ENCODE measurements around the gene CDC40. TPM values are rescaled to one million over a fixed set of nuclear protein-coding genes. Genes with fewer than 3 reads are reported as not detected.

CDC40 gene
- total and polyA plus RNA-seq, 8 donors = 3.8 to 13.6 (median 9.7) TPM

GRCh38 chr6:110214338-110214737, 34.1 kb downstream of the CDC40 start:
- Histone ChIP-seq H3K4me1 (no peaks in the 10 kb centered on the region), H3K36me3 (peaks cover 3 to 55% (median 7%) of the 10 kb centered on the region in 3 donors), H3K27ac (no peak overlapping the region), H3K9me3 (no peaks in the 10 kb centered on the region), H3K27me3 (no peaks in the 10 kb centered on the region), H3K4me3 (no peak overlapping the region)
- intact Hi-C loops (cut with DNase I) = no loop called here
- FAIRE-seq (no peak), ATAC-seq (no peak), DNase-seq (no peak)
- 59 to 72% methylated on average over 1 of the region's 1 CpG for WGBS, 2 donors
- TF ChIP-seq, protein P1, sequence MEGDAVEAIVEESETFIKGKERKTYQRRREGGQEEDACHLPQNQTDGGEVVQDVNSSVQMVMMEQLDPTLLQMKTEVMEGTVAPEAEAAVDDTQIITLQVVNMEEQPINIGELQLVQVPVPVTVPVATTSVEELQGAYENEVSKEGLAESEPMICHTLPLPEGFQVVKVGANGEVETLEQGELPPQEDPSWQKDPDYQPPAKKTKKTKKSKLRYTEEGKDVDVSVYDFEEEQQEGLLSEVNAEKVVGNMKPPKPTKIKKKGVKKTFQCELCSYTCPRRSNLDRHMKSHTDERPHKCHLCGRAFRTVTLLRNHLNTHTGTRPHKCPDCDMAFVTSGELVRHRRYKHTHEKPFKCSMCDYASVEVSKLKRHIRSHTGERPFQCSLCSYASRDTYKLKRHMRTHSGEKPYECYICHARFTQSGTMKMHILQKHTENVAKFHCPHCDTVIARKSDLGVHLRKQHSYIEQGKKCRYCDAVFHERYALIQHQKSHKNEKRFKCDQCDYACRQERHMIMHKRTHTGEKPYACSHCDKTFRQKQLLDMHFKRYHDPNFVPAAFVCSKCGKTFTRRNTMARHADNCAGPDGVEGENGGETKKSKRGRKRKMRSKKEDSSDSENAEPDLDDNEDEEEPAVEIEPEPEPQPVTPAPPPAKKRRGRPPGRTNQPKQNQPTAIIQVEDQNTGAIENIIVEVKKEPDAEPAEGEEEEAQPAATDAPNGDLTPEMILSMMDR (IDR thresholded peaks at IDR 0.05) = no peak

- Histone ChIP-seq H3K27ac (no peak overlapping the region), H3K36me3 (peaks cover 3 to 56% (median 7%) of the 10 kb centered on the region in 3 donors), H3K27me3 (no peaks in the 10 kb centered on the region), H3K4me1 (no peaks in the 10 kb centered on the region), H3K4me3 (no peak overlapping the region), H3K9me3 (no peaks in the 10 kb centered on the region)
- no peak for ATAC-seq
- no peak for FAIRE-seq
- 87 to 93% methylated on average over 5 of the region's 5 CpGs for WGBS, 2 donors
- no peak for DNase-seq
- intact Hi-C loops (cut with DNase I) = no loop called here
- TF ChIP-seq, protein P1 (IDR thresholded peaks at IDR 0.05) = no peak
Observed at GRCh38 chr6:110216140-110216539, 35.9 kb downstream of the CDC40 start.

- Histone ChIP-seq H3K4me1 (no peaks in the 10 kb centered on the region), H3K27ac (no peak overlapping the region), H3K9me3 (no peaks in the 10 kb centered on the region), H3K4me3 (no peak overlapping the region), H3K36me3 (peaks cover 1 to 53% (median 7%) of the 10 kb centered on the region in 3 donors), H3K27me3 (no peaks in the 10 kb centered on the region)
- intact Hi-C loops (cut with DNase I) = no loop called here
- TF ChIP-seq, protein P1 (IDR thresholded peaks at IDR 0.05) = no peak
- WGBS, 2 donors = 77 to 84% methylated on average over 2 of the region's 2 CpGs
- no peak for ATAC-seq
- FAIRE-seq = no peak
- no peak for DNase-seq
Observed at GRCh38 chr6:110217266-110217665, 37.0 kb downstream of the CDC40 start.

- DNase-seq (no peak), ATAC-seq (no peak), FAIRE-seq (no peak)
- Histone ChIP-seq H3K27me3 (no peaks in the 10 kb centered on the region), H3K27ac (no peak overlapping the region), H3K36me3 (peaks cover 0 to 26% (median 0%) of the 10 kb centered on the region in 3 donors), H3K4me3 (no peak overlapping the region), H3K4me1 (no peaks in the 10 kb centered on the region), H3K9me3 (no peaks in the 10 kb centered on the region)
- intact Hi-C loops (cut with DNase I) = no loop called here
- TF ChIP-seq, protein P1 (IDR thresholded peaks at IDR 0.05) = no peak
Observed at GRCh38 chr6:110221738-110222137, 41.5 kb downstream of the CDC40 start.

DNA sequence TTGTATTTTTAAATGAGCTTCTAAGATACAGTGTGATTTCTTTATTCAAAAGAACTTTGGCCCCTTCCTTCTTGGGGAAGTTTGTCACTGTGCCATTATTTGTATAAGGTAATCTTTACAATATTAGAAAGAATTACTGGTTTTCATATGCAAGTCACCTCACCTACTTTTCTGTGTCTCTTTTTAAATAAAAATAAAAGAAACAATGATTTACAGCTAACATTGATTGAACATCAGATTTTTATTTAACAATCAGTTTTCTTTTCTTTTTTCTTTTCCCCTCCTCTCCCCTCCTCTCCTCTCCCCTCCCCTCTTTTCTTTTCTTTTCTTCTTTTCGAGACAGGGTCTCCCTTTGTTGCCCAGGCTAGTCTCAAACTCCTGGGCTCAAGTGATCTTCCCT, 46.0 kb downstream of the CDC40 start:
- WGBS, 2 donors = 91 to 100% methylated on average over 1 of the region's 1 CpG
- Histone ChIP-seq H3K36me3 (peaks cover 0 to 3% (median 0%) of the 10 kb centered on the region in 3 donors), H3K27ac (no peak overlapping the region), H3K9me3 (no peaks in the 10 kb centered on the region), H3K27me3 (no peaks in the 10 kb centered on the region), H3K4me1 (no peaks in the 10 kb centered on the region), H3K4me3 (no peak overlapping the region)
- FAIRE-seq (no peak), ATAC-seq (no peak), DNase-seq (no peak)
- intact Hi-C loops (cut with DNase I) = no loop called here
- TF ChIP-seq, protein P1 (IDR thresholded peaks at IDR 0.05) = no peak

All from pancreas (tissue), 10 donors.